Activated CD8-positive, alpha-beta T cell treated with anti-CD3 and anti-CD28 coated beads, Interleukin-2, amount 10 ng/mL, durations not matched to agents 7 days and 5 days (primary cell): ENCODE data around the gene IARS2. TPM values are rescaled to one million over a fixed set of nuclear protein-coding genes. Genes with fewer than 3 reads are reported as not detected.

ENCODE experiments used
- ATAC-seq: fragments of 150-1000 bp; cut with Tn5 transposase; one replicate; pipeline ENCODE4 v1.10.0; 2021; ENCODE audit warnings: moderate library complexity
- CTCF ChIA-PET: fragments of 350-600 bp; sonication (Branson Sonifier 250); formaldehyde crosslinking; loops from one replicate; lab custom pipeline; 2021; ENCODE audit warnings: antibody characterized with exemption; lab: Charles Lee
- POLR2A ChIA-PET: fragments of 350-600 bp; sonication (Branson Sonifier 250); formaldehyde crosslinking; loops from one replicate; lab custom pipeline; 2021; ENCODE audit warnings: antibody characterized with exemption; lab: Charles Lee
- DNase-seq: peaks from one replicate; pipeline ENCODE4 v3.0.0-alpha.2; 2020
- H3K27ac Mint-ChIP-seq: one replicate; pipeline ENCODE4 v1.8.0; 2021; ENCODE audit warnings: mild to moderate bottlenecking, mixed read lengths
- H3K27me3 Mint-ChIP-seq: one replicate; pipeline ENCODE4 v1.8.0; 2021; ENCODE audit warnings: low read depth, mixed read lengths
- H3K36me3 Mint-ChIP-seq: one replicate; pipeline ENCODE4 v1.8.0; 2021; ENCODE audit warnings: low read depth, mixed read lengths
- H3K4me1 Mint-ChIP-seq: one replicate; pipeline ENCODE4 v1.8.0; 2021; ENCODE audit warnings: low read depth, mixed read lengths
- H3K4me3 Mint-ChIP-seq: one replicate; pipeline ENCODE4 v1.8.0; 2021; ENCODE audit warnings: mild to moderate bottlenecking, mixed read lengths
- H3K9me3 Mint-ChIP-seq: one replicate; pipeline ENCODE4 v1.8.0; 2022; ENCODE audit warnings: mixed read lengths; ENCODE audit not compliant: insufficient read depth
- total RNA-seq, 2 experiments: library from RNA; stranded (reverse); gene quantifications; one replicate each; pipeline ENCODE4 v1.2.3, GENCODE V29; 2021

Gene IARS2
- 10 to 100 TPM; 54.8 to 57.9 TPM for total RNA-seq

GRCh38 chr1:220094016-220094911 is at the start of gene IARS2:
Gene IARS2 (plus strand): TSS chr1:220094132. CDS start chr1:220094217, 85 bp downstream.
- POLR2A ChIA-PET: interaction anchor here (0.5 to 1.1 kb wide), 2 partner anchors 115 to 178 kb away, joined by 3 to 4 read pairs; partner anchors contain the start of gene RAB3GAP2
- H3K4me1 Mint-ChIP-seq: peaks cover 24% of the 10 kb centered on the region
- peak; percentile 78 for ATAC-seq
- peak within 1 kb of the TSS; percentile 72 for H3K27ac Mint-ChIP-seq
- H3K36me3 Mint-ChIP-seq: peaks cover 24% of the 10 kb centered on the region
- peak within 1 kb of the TSS; percentile 78 for H3K4me3 Mint-ChIP-seq
- CTCF ChIA-PET: interaction anchor here (0.6 to 0.7 kb wide), 2 partner anchors 9 to 52 kb away, joined by 3 read pairs; no protein-coding TSS in a partner anchor
- DNase-seq: peak; percentile 93
- H3K9me3 Mint-ChIP-seq: no peaks in the 10 kb centered on the region
- peaks cover 2% of the 10 kb centered on the region for H3K27me3 Mint-ChIP-seq

- DNase-seq (no peak), ATAC-seq (no peak)
- peak overlapping the region; percentile 91 for H3K4me3 Mint-ChIP-seq
- peaks cover 21% of the 10 kb centered on the region for H3K36me3 Mint-ChIP-seq
- ChIA-PET POLR2A (no interaction called here), CTCF (interaction anchor here (0.9 to 1.0 kb wide), 2 partner anchors 33 to 60 kb away, joined by 3 read pairs; no protein-coding TSS in a partner anchor)
- no peaks in the 10 kb centered on the region for H3K27me3 Mint-ChIP-seq
- peaks cover 47% of the 10 kb centered on the region for H3K4me1 Mint-ChIP-seq
- peak overlapping the region; percentile 97 for H3K27ac Mint-ChIP-seq
- H3K9me3 Mint-ChIP-seq: no peaks in the 10 kb centered on the region
Observed at GRCh38 chr1:220044678-220045355, 49.1 kb upstream of the IARS2 start.

GRCh38 chr1:220045356-220046051 is 48.4 kb upstream of the IARS2 start:
- DNase-seq (no peak), ATAC-seq (no peak)
- no peaks in the 10 kb centered on the region for H3K27me3 Mint-ChIP-seq
- peaks cover 47% of the 10 kb centered on the region for H3K4me1 Mint-ChIP-seq
- no peaks in the 10 kb centered on the region for H3K9me3 Mint-ChIP-seq
- POLR2A ChIA-PET: interaction anchor here (0.7 kb wide), 1 partner anchor 47 kb away, joined by 3 read pairs; no protein-coding TSS in a partner anchor
- H3K4me3 Mint-ChIP-seq: peak overlapping the region; percentile 91
- H3K27ac Mint-ChIP-seq: peak overlapping the region; percentile 97
- CTCF ChIA-PET: interaction anchor here (0.6 to 1.4 kb wide), 4 partner anchors 34 to 59 kb away, joined by 3 to 4 read pairs (median 3); partner anchors contain the start of gene BPNT1
- peaks cover 18% of the 10 kb centered on the region for H3K36me3 Mint-ChIP-seq

- Mint-ChIP-seq H3K36me3 (peaks cover 18% of the 10 kb centered on the region), H3K9me3 (no peaks in the 10 kb centered on the region), H3K27me3 (no peaks in the 10 kb centered on the region), H3K4me1 (peaks cover 45% of the 10 kb centered on the region), H3K27ac (peak within 1 kb of the TSS; percentile 97), H3K4me3 (peak within 1 kb of the TSS; percentile 91)
- DNase-seq (peak; percentile 96), ATAC-seq (peak; percentile 98)
- CTCF ChIA-PET: interaction anchor here (0.6 to 1.4 kb wide), 2 partner anchors 34 to 43 kb away, joined by 3 to 4 read pairs; partner anchors contain the start of gene BPNT1
- POLR2A ChIA-PET: interaction anchor here (0.7 kb wide), 1 partner anchor 46 kb away, joined by 3 read pairs; no protein-coding TSS in a partner anchor
Observed at GRCh38 chr1:220046052-220046930, 47.6 kb upstream of the IARS2 start, which contains the start of gene EPRS1. Gene EPRS1 (minus strand): TSS chr1:220046505. CDS start chr1:220046388, 117 bp downstream.

- Mint-ChIP-seq H3K4me3 (no peak overlapping the region), H3K4me1 (peaks cover 9% of the 10 kb centered on the region), H3K9me3 (no peaks in the 10 kb centered on the region), H3K27ac (peak overlapping the region; percentile 80), H3K27me3 (no peaks in the 10 kb centered on the region), H3K36me3 (peaks cover 8% of the 10 kb centered on the region)
- POLR2A ChIA-PET: no interaction called here
- DNase-seq (no peak), ATAC-seq (peak; percentile 84)
- CTCF ChIA-PET: no interaction called here
Observed at GRCh38 chr1:220056374-220056773, 37.6 kb upstream of the IARS2 start.

- DNase-seq: no peak
- H3K27me3 Mint-ChIP-seq: no peaks in the 10 kb centered on the region
- ATAC-seq: no peak
- H3K9me3 Mint-ChIP-seq: no peaks in the 10 kb centered on the region
- H3K4me3 Mint-ChIP-seq: no peak overlapping the region
- CTCF ChIA-PET: no interaction called here
- POLR2A ChIA-PET: no interaction called here
- peaks cover 34% of the 10 kb centered on the region for H3K36me3 Mint-ChIP-seq
- H3K27ac Mint-ChIP-seq: no peak overlapping the region
- H3K4me1 Mint-ChIP-seq: peaks cover 8% of the 10 kb centered on the region
Observed at GRCh38 chr1:220060876-220061275, 33.1 kb upstream of the IARS2 start.

GRCh38 chr1:220062629-220063028 is 31.3 kb upstream of the IARS2 start:
- H3K4me1 Mint-ChIP-seq: no peaks in the 10 kb centered on the region
- no peaks in the 10 kb centered on the region for H3K9me3 Mint-ChIP-seq
- ATAC-seq: no peak
- no peak overlapping the region for H3K4me3 Mint-ChIP-seq
- POLR2A ChIA-PET: no interaction called here
- peaks cover 38% of the 10 kb centered on the region for H3K36me3 Mint-ChIP-seq
- CTCF ChIA-PET: no interaction called here
- DNase-seq: no peak
- no peak overlapping the region for H3K27ac Mint-ChIP-seq
- H3K27me3 Mint-ChIP-seq: no peaks in the 10 kb centered on the region

GRCh38 chr1:220067269-220068204 is 26.4 kb upstream of the IARS2 start:
- H3K9me3 Mint-ChIP-seq: no peaks in the 10 kb centered on the region
- no peak overlapping the region for H3K4me3 Mint-ChIP-seq
- no peaks in the 10 kb centered on the region for H3K27me3 Mint-ChIP-seq
- H3K4me1 Mint-ChIP-seq: no peaks in the 10 kb centered on the region
- CTCF ChIA-PET: interaction anchor here (0.8 to 1.2 kb wide), 2 partner anchors 55 to 96 kb away, joined by 3 read pairs; no protein-coding TSS in a partner anchor
- POLR2A ChIA-PET: no interaction called here
- H3K27ac Mint-ChIP-seq: no peak overlapping the region
- no peak for DNase-seq
- ATAC-seq: no peak
- peaks cover 39% of the 10 kb centered on the region for H3K36me3 Mint-ChIP-seq

- Mint-ChIP-seq H3K27ac (no peak overlapping the region), H3K9me3 (no peaks in the 10 kb centered on the region), H3K36me3 (peaks cover 19% of the 10 kb centered on the region), H3K4me3 (no peak overlapping the region), H3K4me1 (no peaks in the 10 kb centered on the region), H3K27me3 (no peaks in the 10 kb centered on the region)
- ChIA-PET POLR2A (no interaction called here), CTCF (no interaction called here)
- ATAC-seq: no peak
- DNase-seq: no peak
Observed at GRCh38 chr1:220076861-220077762, 16.8 kb upstream of the IARS2 start.
